K562 (cell line): ENCODE data around the gene FAM111B. TPM values are rescaled to one million over a fixed set of nuclear protein-coding genes. Genes with fewer than 3 reads are reported as not detected.
A peak's percentile ranks its signal among the peaks of the same experiment; 100 is the strongest.

Experiments used
- CHD7 ChIP-seq: fragments of 200-600 bp; sonication (generic); IDR thresholded peaks from one replicate; pipeline ENCODE4 v1.6.1; 2012; ENCODE audit warnings: mild to moderate bottlenecking, low read depth, low read length, inconsistent platforms
- CTBP1 ChIP-seq: fragments of 450-650 bp; IDR thresholded peaks from 2 replicates; pipeline ENCODE4 v1.6.1; 2016; ENCODE audit warnings: borderline replicate concordance
- ELK3 ChIP-seq: fragments of 450-650 bp; formaldehyde crosslinking; IDR thresholded peaks from 2 replicates; pipeline ENCODE4 v1.4.0; 2020; ENCODE audit warnings: mild to moderate bottlenecking
- FOXJ2 ChIP-seq: fragments of 200-800 bp; sonication (Bioruptor generic); IDR thresholded peaks from 2 replicates; pipeline ENCODE4 v1.6.1; 2016; ENCODE audit warnings: missing genetic modification characterization, missing compliant biosample characterization
- RAD21 ChIP-seq, 2 experiments: fragments of 250-450 bp in 1 of 2; fragments of 450-650 bp in 1 of 2; sonication (Bioruptor Pico) in 1 of 2; formaldehyde crosslinking in 1 of 2; IDR thresholded peaks in 1 of 2; conservative IDR thresholded peaks in 1 of 2; 2 replicates each; pipeline versions ENCODE4 v1.4.0 to v1.8.0; 2020 to 2022; ENCODE audit warnings: mild to moderate bottlenecking in 2 of 2, moderate library complexity in 1 of 2
- ZNF280B ChIP-seq: fragments of 250-450 bp; sonication (Bioruptor Pico); IDR thresholded peaks from 2 replicates; pipeline ENCODE4 v1.5.1; 2021; ENCODE audit warnings: mild to moderate bottlenecking
- ZNF444 ChIP-seq: fragments of 250-450 bp; sonication (Bioruptor Pico); IDR thresholded peaks from 2 replicates; pipeline ENCODE4 v1.4.0; 2020; ENCODE audit warnings: mild to moderate bottlenecking, moderate library complexity
- ZNF449 ChIP-seq: fragments of 250-450 bp; sonication (Bioruptor Pico); IDR thresholded peaks from 2 replicates; pipeline ENCODE4 v1.8.0; 2022; ENCODE audit warnings: moderate library complexity, mild to moderate bottlenecking, inconsistent platforms
- polyA plus RNA-seq, 8 experiments: library from polyadenylated mRNA; depleted of rRNA in 4 of 8; stranded (reverse) in 5 of 8; unstranded in 3 of 8; fragments of >200 nt; fragmentation: Nextera tagmentation in 2 of 8; fragmentation: Illumina TruSeq in 1 of 8; extraction: Ambion mirVana in 2 of 8; extraction: Trizol in 1 of 8; gene quantifications; 2 replicates each; pipeline versions ENCODE4 v1.2.1 to v1.2.3, GENCODE V29; 2011 to 2014; ENCODE audit warnings: inconsistent platforms in 1 of 8, missing spikeins in 1 of 8
- total RNA-seq, 7 experiments: library from RNA; depleted of rRNA in 6 of 7; stranded (reverse); fragments of >200 nt in 6 of 7; fragmentation: Illumina TruSeq in 2 of 7; extraction: Trizol in 2 of 7; gene quantifications; 2 replicates each; pipeline versions ENCODE4 v1.2.1 to v1.2.3, GENCODE V29; 2011 to 2021; ENCODE audit warnings: low replicate concordance in 1 of 7
- TF ChIP-seq, protein P1 (sequence below): fragments of 250-450 bp; sonication (Bioruptor Pico); IDR thresholded peaks from 2 replicates; pipeline ENCODE4 v1.6.1; 2021; ENCODE audit warnings: mild to moderate bottlenecking

Gene FAM111B
- total and polyA plus RNA-seq, 9 of the 15 experiments (the other 6 are each of a cell fraction or from before 2014, with no cell fraction given) = 0.01 to 0.33 (median 0.06) TPM; not detected in 5

GRCh38 chr11:59158206-59159068 lies 51.4 kb downstream of the FAM111B start (continued):
- TF ChIP-seq RAD21 (CRISPR knock-in tag; conservative IDR thresholded peaks at IDR 0.05 in 1 of 2, IDR thresholded peaks at IDR 0.05 in 1 of 2) = peak; percentile 82 to 86
- TF ChIP-seq, protein P1, sequence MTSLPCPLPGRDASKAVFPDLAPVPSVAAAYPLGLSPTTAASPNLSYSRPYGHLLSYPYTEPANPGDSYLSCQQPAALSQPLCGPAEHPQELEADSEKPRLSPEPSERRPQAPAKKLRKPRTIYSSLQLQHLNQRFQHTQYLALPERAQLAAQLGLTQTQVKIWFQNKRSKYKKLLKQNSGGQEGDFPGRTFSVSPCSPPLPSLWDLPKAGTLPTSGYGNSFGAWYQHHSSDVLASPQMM (CRISPR knock-in tag) = no peak
- no peak for TF ChIP-seq ZNF280B (CRISPR knock-in tag)
- no peak for TF ChIP-seq ZNF444
- no peak for TF ChIP-seq ELK3 (CRISPR knock-in tag)
- TF ChIP-seq CTBP1 = no peak
- no peak for TF ChIP-seq CHD7
- TF ChIP-seq FOXJ2 (tag) = no peak
- no peak for TF ChIP-seq ZNF449 (CRISPR knock-in tag)
